Measurements from ENCODE around the gene PTPRF.

The PTPRF gene

GRCh38 chr1:43540653-43541071 is 10.0 kb downstream of the PTPRF start:
- peaks cover 11% of the 10 kb centered on the region for H3K4me1 ChIP-seq (ENCODE audit: control insufficient read depth, insufficient read depth, low read depth, low read length)
- no peak overlapping the region for H2BK12ac ChIP-seq (ENCODE audit: low read length in 2 of 2)
- H3K4ac ChIP-seq (ENCODE audit: low read depth in 1 of 2, low read length in 2 of 2), result no peak overlapping the region
- no peak overlapping the region for H4K91ac ChIP-seq (ENCODE audit: low read length)
- no peak overlapping the region for H3K23ac ChIP-seq (ENCODE audit: low read length in 2 of 2)
- peaks cover 36% of the 10 kb centered on the region for H3K79me1 ChIP-seq (replicated peaks; ENCODE audit: low read length, poor library complexity, severe bottlenecking)
- H3K18ac ChIP-seq (ENCODE audit: low read depth in 1 of 2, low read length in 2 of 2), result no peak overlapping the region
- no peak overlapping the region for H3K4me2 ChIP-seq (ENCODE audit: low read length, poor library complexity, severe bottlenecking)
- no peaks in the 10 kb centered on the region for H3K27me3 ChIP-seq (ENCODE audit: control insufficient read depth in 1 of 2, insufficient read depth in 1 of 2, low read length in 2 of 2)
- H3K27ac ChIP-seq (ENCODE audit: low read length, poor library complexity, severe bottlenecking), result no peak overlapping the region
- no peak for DNase-seq
- no peak overlapping the region for H3K14ac ChIP-seq (ENCODE audit: low read length in 2 of 2)
- no peak overlapping the region for H2BK120ac ChIP-seq (ENCODE audit: low read depth, low read length)
- H3K9me3 ChIP-seq (ENCODE audit: control insufficient read depth, low read length), result no peaks in the 10 kb centered on the region
- no peak overlapping the region for H2BK15ac ChIP-seq (ENCODE audit: low read depth, poor library complexity, severe bottlenecking)
- H2AFZ ChIP-seq (ENCODE audit: low read depth, low read length), result no peak overlapping the region
- no peak overlapping the region for H2BK5ac ChIP-seq (ENCODE audit: low read depth, low read length, poor library complexity, severe bottlenecking)
- WGBS, result 86% methylated on average over 13 of the region's 15 CpGs
- H3K4me3 ChIP-seq (ENCODE audit: insufficient read depth in 1 of 2, low read depth in 1 of 2, low read length in 2 of 2), result no peak overlapping the region
- no peak overlapping the region for H2AK5ac ChIP-seq (ENCODE audit: low read length, severe bottlenecking)
- peaks cover 0 to 59% of the 10 kb centered on the region in 2 experiments for H3K36me3 ChIP-seq (ENCODE audit: control insufficient read depth in 1 of 2, insufficient read depth in 2 of 2, low read depth in 1 of 2, low read length in 2 of 2)
- H4K8ac ChIP-seq (ENCODE audit: low read length), result no peak overlapping the region
- no peak overlapping the region for H3K9ac ChIP-seq (ENCODE audit: low read length)

- no peak for DNase-seq
- peaks cover 35% of the 10 kb centered on the region for H3K79me1 ChIP-seq (replicated peaks; ENCODE audit: low read length, poor library complexity, severe bottlenecking)
- H3K27ac ChIP-seq (ENCODE audit: low read length, poor library complexity, severe bottlenecking), result no peak overlapping the region
- H2AFZ ChIP-seq (ENCODE audit: low read depth, low read length), result no peak overlapping the region
- 95% methylated on average over 4 of the region's 5 CpGs for WGBS
- H3K23ac ChIP-seq (ENCODE audit: low read length in 2 of 2), result no peak overlapping the region
- H2BK120ac ChIP-seq (ENCODE audit: low read depth, low read length), result no peak overlapping the region
- H3K18ac ChIP-seq (ENCODE audit: low read depth in 1 of 2, low read length in 2 of 2), result no peak overlapping the region
- no peak overlapping the region for H3K4me3 ChIP-seq (ENCODE audit: insufficient read depth in 1 of 2, low read depth in 1 of 2, low read length in 2 of 2)
- peaks cover 0 to 61% of the 10 kb centered on the region in 2 experiments for H3K36me3 ChIP-seq (ENCODE audit: control insufficient read depth in 1 of 2, insufficient read depth in 2 of 2, low read depth in 1 of 2, low read length in 2 of 2)
- H3K14ac ChIP-seq (ENCODE audit: low read length in 2 of 2), result no peak overlapping the region
- no peak overlapping the region for H2BK5ac ChIP-seq (ENCODE audit: low read depth, low read length, poor library complexity, severe bottlenecking)
- no peak overlapping the region for H4K91ac ChIP-seq (ENCODE audit: low read length)
- no peak overlapping the region for H2AK5ac ChIP-seq (ENCODE audit: low read length, severe bottlenecking)
- no peak overlapping the region for H3K4me2 ChIP-seq (ENCODE audit: low read length, poor library complexity, severe bottlenecking)
- H3K9me3 ChIP-seq (ENCODE audit: control insufficient read depth, low read length), result no peaks in the 10 kb centered on the region
- H3K4me1 ChIP-seq (ENCODE audit: control insufficient read depth, insufficient read depth, low read depth, low read length), result peaks cover 13% of the 10 kb centered on the region
- no peak overlapping the region for H3K9ac ChIP-seq (ENCODE audit: low read length)
- H4K8ac ChIP-seq (ENCODE audit: low read length), result no peak overlapping the region
- no peak overlapping the region for H2BK12ac ChIP-seq (ENCODE audit: low read length in 2 of 2)
- H3K27me3 ChIP-seq (ENCODE audit: control insufficient read depth in 1 of 2, insufficient read depth in 1 of 2, low read length in 2 of 2), result no peaks in the 10 kb centered on the region
- no peak overlapping the region for H2BK15ac ChIP-seq (ENCODE audit: low read depth, poor library complexity, severe bottlenecking)
- H3K4ac ChIP-seq (ENCODE audit: low read depth in 1 of 2, low read length in 2 of 2), result no peak overlapping the region
Observed at GRCh38 chr1:43541141-43541540, 10.5 kb downstream of the PTPRF start.

DNA sequence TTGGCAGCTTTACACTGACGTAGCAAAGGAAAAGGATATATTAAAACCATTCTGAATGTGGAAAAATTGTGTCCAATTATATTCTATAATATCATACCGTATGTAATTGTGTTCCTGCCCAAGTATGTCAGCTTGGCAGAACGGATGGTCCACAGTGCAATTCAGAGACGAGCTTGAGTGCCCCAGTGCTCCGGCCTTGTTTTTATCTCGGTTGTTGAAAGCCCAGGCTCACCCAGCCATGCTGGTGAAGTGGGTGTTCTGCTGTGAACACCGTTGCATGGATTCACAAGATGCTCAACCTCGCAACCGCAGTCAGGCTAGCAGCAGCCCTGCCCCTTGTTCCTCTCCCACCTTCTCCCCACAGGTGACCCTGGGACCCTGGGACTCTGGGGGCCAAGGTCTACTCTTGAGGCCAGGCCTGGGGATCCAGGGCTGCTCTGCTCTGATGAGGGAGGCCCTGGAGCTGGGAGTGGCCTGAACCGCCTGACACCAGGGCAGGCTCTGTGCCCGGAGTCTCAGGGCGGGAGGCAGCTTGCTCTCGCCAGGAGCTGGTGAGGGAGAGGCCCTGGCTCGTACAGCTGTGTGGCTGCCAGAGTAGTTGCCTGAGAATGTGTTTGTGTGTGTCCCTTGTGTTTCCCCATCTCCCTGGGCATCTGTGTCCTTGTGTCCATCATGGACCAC is 11.2 kb downstream of the PTPRF start:
- H2AK5ac ChIP-seq (ENCODE audit: low read length, severe bottlenecking), result no peak overlapping the region
- H3K4me1 ChIP-seq (ENCODE audit: control insufficient read depth, insufficient read depth, low read depth, low read length), result peaks cover 12% of the 10 kb centered on the region
- H4K91ac ChIP-seq (ENCODE audit: low read length), result no peak overlapping the region
- H3K79me1 ChIP-seq (replicated peaks; ENCODE audit: low read length, poor library complexity, severe bottlenecking), result peaks cover 30% of the 10 kb centered on the region
- no peak overlapping the region for H3K14ac ChIP-seq (ENCODE audit: low read length in 2 of 2)
- H4K8ac ChIP-seq (ENCODE audit: low read length), result no peak overlapping the region
- H2BK5ac ChIP-seq (ENCODE audit: low read depth, low read length, poor library complexity, severe bottlenecking), result no peak overlapping the region
- H3K36me3 ChIP-seq (ENCODE audit: control insufficient read depth in 1 of 2, insufficient read depth in 2 of 2, low read depth in 1 of 2, low read length in 2 of 2), result peaks cover 0 to 69% of the 10 kb centered on the region in 2 experiments
- no peak overlapping the region for H3K4me2 ChIP-seq (ENCODE audit: low read length, poor library complexity, severe bottlenecking)
- H3K23ac ChIP-seq (ENCODE audit: low read length in 2 of 2), result no peak overlapping the region
- H2AFZ ChIP-seq (ENCODE audit: low read depth, low read length), result no peak overlapping the region
- H3K9me3 ChIP-seq (ENCODE audit: control insufficient read depth, low read length), result no peaks in the 10 kb centered on the region
- H2BK120ac ChIP-seq (ENCODE audit: low read depth, low read length), result no peak overlapping the region
- H3K27ac ChIP-seq (ENCODE audit: low read length, poor library complexity, severe bottlenecking), result no peak overlapping the region
- no peak overlapping the region for H2BK15ac ChIP-seq (ENCODE audit: low read depth, poor library complexity, severe bottlenecking)
- H2BK12ac ChIP-seq (ENCODE audit: low read length in 2 of 2), result no peak overlapping the region
- H3K9ac ChIP-seq (ENCODE audit: low read length), result no peak overlapping the region
- H3K4me3 ChIP-seq (ENCODE audit: insufficient read depth in 1 of 2, low read depth in 1 of 2, low read length in 2 of 2), result no peak overlapping the region
- H3K18ac ChIP-seq (ENCODE audit: low read depth in 1 of 2, low read length in 2 of 2), result no peak overlapping the region
- DNase-seq, result no peak
- no peak overlapping the region for H3K4ac ChIP-seq (ENCODE audit: low read depth in 1 of 2, low read length in 2 of 2)
- WGBS, result 95% methylated on average over 13 of the region's 14 CpGs
- H3K27me3 ChIP-seq (ENCODE audit: control insufficient read depth in 1 of 2, insufficient read depth in 1 of 2, low read length in 2 of 2), result no peaks in the 10 kb centered on the region

DNA sequence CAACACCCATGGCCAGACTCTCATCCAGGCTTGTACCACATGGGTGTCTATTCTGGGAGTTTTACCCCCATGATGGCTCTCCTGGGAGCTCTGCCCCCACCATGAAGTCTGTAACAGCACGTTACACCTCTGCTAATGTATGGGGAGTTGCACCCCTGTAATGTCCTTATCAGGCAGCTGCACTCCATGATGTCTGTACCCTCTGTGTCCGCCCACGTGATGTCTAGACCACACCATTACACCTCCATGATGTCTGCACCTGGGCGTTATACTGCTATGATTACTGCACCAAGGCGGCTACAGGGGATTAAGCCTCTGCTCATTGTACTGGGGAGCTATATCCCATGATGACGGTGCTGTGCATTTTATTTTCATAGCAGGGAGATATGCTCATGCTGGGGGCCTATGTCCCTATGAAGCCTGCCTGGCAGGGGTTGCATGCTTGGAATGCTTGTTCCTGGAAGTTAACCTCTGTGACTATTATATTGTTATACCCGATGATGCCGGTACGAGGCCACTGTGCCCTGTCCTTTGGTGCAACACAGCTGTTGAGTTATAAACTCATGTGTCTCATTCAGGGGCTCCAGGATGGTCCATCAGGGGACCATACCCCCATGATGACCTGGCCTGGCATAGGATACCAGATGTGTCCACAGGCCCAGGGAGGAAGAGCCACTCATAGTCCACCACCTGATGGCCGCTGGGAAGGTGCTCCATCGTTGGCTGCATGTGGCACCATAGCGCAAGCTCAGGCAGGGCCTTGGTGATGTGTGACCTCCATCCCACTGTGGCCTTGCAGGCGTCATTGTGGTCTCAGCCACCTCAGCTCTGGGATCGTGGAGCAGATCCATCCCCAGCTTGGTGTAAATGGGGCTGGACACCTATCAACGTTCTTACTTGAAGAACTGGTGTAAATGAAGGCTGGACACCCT is 12.1 kb downstream of the PTPRF start:
- no peak overlapping the region for H3K23ac ChIP-seq (ENCODE audit: low read length in 2 of 2)
- H2BK120ac ChIP-seq (ENCODE audit: low read depth, low read length), result no peak overlapping the region
- H3K4me2 ChIP-seq (ENCODE audit: low read length, poor library complexity, severe bottlenecking), result no peak overlapping the region
- no peak overlapping the region for H2AFZ ChIP-seq (ENCODE audit: low read depth, low read length)
- no peak overlapping the region for H4K8ac ChIP-seq (ENCODE audit: low read length)
- H2BK15ac ChIP-seq (ENCODE audit: low read depth, poor library complexity, severe bottlenecking), result no peak overlapping the region
- no peak overlapping the region for H2AK5ac ChIP-seq (ENCODE audit: low read length, severe bottlenecking)
- peaks cover 0 to 74% of the 10 kb centered on the region in 2 experiments for H3K36me3 ChIP-seq (ENCODE audit: control insufficient read depth in 1 of 2, insufficient read depth in 2 of 2, low read depth in 1 of 2, low read length in 2 of 2)
- no peaks in the 10 kb centered on the region for H3K9me3 ChIP-seq (ENCODE audit: control insufficient read depth, low read length)
- DNase-seq, result no peak
- H2BK12ac ChIP-seq (ENCODE audit: low read length in 2 of 2), result no peak overlapping the region
- H3K9ac ChIP-seq (ENCODE audit: low read length), result no peak overlapping the region
- H3K4me3 ChIP-seq (ENCODE audit: insufficient read depth in 1 of 2, low read depth in 1 of 2, low read length in 2 of 2), result no peak overlapping the region
- 91% methylated on average over 15 of the region's 15 CpGs for WGBS
- no peaks in the 10 kb centered on the region for H3K27me3 ChIP-seq (ENCODE audit: control insufficient read depth in 1 of 2, insufficient read depth in 1 of 2, low read length in 2 of 2)
- no peak overlapping the region for H3K4ac ChIP-seq (ENCODE audit: low read depth in 1 of 2, low read length in 2 of 2)
- no peak overlapping the region for H2BK5ac ChIP-seq (ENCODE audit: low read depth, low read length, poor library complexity, severe bottlenecking)
- no peak overlapping the region for H4K91ac ChIP-seq (ENCODE audit: low read length)
- H3K14ac ChIP-seq (ENCODE audit: low read length in 2 of 2), result no peak overlapping the region
- peaks cover 28% of the 10 kb centered on the region for H3K79me1 ChIP-seq (replicated peaks; ENCODE audit: low read length, poor library complexity, severe bottlenecking)
- H3K27ac ChIP-seq (ENCODE audit: low read length, poor library complexity, severe bottlenecking), result no peak overlapping the region
- H3K4me1 ChIP-seq (ENCODE audit: control insufficient read depth, insufficient read depth, low read depth, low read length), result peaks cover 9% of the 10 kb centered on the region
- H3K18ac ChIP-seq (ENCODE audit: low read depth in 1 of 2, low read length in 2 of 2), result no peak overlapping the region
